GM19035 (cell line): Measurements from ENCODE around the gene FOXN3.

Experiments used
- ATAC-seq: cut with Tn5 transposase; IDR thresholded peaks from one replicate; pipeline ENCODE4 v1.9.1; 2021; ENCODE audit not compliant: unreplicated experiment

FOXN3 gene

DNA sequence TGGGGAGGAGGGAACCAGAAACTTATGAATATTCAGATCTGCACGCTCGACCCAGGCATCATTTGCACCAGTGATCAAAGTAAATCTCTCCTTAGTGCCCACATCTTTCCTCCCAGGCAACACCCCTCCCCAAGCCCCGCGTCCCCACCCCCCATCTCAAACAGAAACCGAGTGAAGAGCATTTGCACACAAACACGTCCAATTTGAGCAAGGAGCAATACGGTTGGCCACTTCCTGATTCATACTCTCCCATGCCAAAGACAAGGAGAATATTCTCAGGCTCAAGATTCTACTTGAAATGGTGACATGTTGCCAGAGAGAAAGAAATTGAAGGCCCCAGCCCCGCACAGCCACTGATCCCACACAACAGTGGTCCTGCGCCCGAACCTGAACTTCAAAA, 7.1 kb downstream of the FOXN3 start:
- ATAC-seq = no peak

DNA sequence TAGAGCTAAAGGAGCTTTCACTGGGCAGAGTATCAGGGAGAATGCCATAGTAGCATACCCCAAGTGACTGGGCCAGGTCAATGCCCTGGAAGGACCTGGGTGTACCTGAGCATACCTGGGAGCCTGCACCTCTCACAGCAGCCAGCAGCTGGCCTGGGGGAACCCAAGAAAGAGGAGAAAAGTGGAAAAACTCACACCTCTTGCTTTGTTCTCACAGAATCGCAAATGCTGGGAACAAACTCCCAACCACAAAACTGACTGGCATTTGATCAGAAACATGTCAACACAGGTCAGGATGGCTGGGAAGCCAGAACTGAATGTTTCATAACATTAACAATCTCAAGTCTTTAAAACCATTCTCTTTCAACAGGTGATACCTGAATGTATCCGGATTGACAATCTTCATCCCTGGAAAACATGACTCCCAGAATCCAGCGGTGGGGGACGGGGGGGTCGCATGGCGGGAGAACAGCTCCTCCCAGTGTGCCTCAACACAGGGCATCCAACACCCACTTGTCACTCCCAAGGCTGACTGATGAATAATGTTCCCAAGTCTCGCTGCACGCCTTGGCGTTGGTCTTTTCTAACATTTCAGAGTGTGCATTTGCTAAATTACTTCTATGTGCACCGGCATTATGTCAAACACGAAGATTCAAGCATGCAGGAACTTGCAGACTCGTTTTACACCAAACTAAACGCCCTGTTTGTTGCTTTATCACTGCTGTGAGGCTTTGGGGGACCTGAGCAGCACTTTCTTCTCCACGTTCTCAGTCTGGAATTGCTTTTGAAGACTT, 7.9 kb downstream of the FOXN3 start:
- ATAC-seq = no peak

DNA sequence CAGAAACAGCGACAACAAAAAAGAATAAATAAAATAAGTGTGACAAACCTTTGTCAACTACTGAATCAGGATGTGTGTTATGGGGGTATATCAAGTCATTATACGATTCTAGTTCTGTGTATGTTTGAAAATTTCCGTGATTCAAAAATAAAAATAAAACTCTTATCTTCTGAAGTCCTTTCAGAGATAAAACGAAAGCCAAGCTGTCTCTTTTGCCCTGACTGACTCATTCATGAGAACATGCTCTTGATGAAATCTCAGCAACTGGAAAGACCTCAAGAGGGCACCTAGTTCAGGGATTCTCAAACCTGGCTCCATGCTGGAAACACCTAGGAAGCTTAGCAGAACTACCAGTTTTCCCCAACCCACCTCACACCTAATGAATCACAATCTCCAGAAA, 9.2 kb downstream of the FOXN3 start:
- ATAC-seq = no peak

DNA sequence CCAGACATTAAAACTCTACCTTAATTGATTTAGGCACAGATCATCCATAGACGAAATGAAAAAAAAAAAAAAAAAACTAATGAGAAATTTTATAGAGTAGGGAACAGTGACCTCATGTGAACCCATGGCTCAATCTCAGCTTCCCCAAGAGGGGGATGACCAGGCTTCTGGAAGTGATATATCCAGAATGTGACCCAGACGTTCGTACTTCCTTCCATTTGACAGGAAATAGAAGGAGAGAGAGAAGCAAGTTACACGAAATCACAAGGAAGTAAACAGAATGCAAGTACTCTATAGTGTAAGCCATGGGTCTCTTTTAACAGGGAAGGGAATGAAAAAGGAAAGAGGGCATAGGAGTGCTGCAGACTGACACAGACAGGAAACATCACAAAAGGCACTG, 10.1 kb downstream of the FOXN3 start:
- no peak for ATAC-seq

DNA sequence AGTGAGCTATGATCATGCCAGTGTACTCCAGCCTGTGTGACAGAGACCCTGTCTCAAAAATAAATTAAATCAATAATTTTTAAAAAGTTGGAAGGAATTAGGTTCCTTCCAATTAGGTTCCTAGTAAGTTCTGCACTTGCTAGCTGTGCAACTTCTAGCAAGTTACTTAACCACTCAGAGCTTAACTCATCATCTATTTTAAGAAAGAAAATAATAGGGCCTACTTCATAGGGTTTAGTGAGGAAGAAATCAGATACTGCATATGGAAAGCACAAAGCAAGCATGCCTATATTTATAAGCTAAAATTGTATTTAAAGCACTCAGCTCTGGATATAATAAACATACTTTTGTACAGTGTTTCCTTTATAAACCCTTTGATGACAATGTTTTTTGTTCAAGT, 10.7 kb downstream of the FOXN3 start:
- ATAC-seq = no peak

DNA sequence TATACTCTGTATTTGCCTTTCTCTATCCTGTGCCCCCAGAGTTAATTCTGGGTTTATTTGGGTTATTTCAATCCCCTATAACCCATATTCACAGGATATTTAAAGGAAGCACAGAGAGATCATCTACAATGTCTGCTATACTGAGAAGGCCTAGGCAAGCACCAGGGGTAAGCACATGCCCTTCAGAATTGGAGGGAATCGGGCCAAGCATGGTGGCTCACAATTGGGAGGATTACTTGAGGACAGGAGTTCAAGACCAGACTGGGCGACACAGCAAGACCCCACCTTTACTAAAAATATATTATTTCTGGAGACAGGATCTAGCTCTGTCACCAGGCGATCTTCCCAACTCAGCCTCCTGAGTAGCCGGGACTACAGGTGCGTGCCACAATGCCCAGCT, 11.3 kb downstream of the FOXN3 start:
- ATAC-seq = no peak

DNA sequence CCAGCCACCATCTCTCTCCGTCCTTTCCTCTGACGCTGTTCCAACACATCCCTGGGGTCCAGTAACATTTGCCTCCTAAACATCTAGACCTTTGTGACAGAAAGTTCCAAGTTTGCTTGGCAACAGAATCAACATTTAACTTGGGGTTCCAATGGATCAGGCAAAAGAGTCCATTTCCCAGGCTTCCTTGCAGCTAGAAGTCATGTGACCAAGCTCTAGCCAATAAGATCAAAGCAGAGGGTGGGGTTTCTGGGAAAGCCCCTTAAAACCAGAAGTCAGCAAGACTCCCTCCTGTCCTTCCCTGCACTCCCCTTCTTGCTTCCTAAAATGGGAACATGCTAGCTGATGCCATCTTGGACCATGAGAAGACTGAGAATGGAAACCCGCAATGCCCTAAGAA, 14.7 kb downstream of the FOXN3 start:
- no peak for ATAC-seq

DNA sequence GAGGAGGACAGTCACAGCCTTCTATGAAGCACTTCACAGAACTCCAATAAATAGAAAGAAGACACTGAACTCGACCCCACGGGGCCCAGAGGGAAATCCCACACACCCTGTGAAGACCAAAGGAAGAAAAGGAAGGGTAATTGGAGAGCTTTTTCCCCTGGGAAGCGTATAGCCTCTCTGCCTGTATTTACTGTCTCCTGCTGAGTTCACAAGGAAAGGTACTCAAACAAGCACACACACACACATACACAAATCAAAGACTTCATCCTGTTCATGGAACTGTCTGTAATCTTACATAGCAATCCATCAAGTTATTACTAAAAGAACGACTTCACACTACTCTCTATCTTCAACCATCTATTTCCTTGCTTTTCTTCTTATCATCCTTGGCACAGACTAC, 15.3 kb downstream of the FOXN3 start:
- ATAC-seq = no peak

DNA sequence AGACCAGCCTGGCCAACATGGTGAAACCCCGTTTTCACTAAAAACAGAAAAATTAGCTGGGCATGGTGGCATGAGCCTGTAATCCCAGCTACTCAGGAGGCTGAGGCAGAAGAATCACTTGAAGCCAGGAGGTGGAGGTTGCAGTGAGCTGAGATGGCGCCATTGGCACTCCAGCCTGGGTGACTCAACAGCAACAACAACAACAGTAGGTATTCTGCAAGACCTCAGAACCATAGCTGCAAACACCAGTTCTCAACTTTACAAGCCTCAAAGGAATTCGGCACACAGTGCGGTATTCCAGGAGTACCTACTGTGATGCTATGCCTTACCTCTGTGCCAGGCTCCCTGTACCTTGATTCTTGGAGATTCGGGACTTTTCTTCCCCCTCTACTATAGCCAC, 15.8 kb downstream of the FOXN3 start:
- ATAC-seq = no peak

DNA sequence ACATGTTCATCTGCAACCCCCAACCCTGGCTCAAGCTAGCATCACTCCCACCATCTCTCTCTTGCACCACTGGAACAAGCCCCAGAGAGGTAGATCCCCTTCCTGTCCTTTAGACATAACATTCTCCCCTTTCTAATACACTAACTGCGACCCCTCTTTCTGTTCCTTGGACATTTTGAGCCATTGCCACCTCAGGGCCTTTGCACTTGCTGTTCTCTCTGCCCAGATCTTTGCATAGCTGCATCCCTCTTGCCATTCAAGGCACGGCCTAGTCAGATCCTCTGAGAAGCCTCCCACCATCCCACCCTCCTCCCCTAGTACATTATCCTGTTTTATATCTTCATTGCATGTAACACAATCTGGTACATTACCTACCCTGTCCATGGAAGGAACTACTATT, 16.5 kb downstream of the FOXN3 start:
- no peak for ATAC-seq

DNA sequence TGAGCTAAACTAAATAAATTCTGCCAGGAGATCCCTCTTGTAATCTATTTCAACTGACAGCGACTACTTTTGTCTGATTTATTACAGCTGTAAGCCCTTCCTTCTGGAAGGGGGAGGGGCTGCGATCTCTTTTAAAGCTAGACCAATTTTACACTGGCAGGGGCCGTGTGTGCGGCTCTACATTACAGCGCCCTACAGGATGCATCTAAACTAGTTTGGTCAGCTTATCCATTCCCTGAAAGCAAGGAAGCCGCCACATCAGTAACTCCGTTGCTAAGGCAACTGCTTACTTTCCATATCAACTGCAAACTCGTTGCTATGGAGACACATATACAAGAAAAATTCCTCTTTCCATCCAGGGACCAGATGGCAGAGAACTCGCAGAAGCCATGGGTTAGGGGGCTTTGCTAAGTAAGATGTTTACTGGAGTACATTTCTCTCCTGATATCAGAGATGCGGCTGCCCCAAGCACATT, 17.4 kb downstream of the FOXN3 start:
- ATAC-seq = no peak

DNA sequence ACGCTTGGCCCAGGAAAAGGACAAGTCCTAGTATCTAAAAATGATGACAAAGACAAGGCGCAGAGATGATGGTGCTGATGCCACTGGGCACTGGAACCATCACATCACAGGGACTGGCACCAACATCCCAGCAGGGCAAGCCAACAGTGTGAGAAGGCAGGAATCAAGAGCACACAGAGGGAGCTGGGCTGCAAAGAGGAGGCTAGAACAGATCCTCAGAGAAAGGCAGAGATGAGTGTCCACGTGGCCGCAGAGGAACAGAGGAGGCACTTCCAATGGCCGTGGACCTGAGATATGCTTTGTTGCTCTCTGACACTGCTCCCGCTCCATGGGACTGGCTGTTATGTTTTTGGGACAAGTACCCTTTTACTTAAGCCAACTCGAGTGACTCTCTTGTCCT, 17.9 kb downstream of the FOXN3 start:
- no peak for ATAC-seq

DNA sequence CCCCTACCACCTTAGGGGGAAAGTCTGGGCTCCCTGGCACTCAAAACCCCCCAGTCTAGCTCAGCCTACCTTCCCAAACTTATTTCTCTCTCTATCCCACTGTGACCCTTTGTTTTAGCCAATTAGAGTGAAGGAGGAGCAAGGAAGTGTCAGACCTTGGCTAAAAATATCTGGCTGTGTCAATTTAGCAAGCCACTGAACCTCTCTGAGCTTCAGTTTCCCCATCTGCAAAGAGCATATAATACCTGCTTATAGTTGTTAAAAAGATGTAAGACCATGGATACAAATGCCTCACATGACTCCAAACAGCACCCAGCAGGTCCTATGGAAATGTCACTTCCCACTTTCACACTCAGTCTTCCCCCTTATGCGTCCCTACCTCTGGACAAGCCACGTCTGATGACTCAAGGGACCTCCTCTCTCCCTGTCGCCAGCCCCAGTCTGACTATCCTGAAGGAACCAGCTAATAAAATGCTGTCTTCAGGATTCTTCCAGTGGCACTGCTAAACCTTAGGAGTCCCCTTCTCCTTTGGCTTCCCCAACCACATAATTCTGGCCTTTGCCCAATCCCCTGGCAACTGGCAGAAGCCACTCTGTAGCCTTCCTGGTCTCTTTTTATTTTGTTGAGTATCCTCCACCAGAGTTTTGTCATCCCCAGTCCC, 19.3 kb downstream of the FOXN3 start:
- ATAC-seq = no peak

DNA sequence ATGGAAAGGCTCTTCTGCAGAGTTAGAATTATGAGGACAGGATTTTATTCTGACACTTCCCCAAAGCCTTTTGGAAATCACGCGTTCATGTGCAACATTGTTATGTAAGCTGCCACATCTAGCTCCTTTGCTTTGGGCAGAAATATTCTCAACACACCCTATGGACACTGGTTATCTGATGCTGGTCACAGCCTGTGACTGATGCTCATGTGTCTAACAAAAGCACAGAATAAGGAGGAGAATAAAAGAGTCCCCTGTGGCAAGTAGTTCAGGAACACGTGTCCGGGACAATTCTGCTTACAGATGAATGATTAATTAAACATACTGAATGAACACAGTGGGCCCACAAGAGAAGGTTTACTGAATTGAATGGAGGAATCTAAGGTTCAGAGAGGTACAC, 22.1 kb downstream of the FOXN3 start:
- ATAC-seq = no peak

DNA sequence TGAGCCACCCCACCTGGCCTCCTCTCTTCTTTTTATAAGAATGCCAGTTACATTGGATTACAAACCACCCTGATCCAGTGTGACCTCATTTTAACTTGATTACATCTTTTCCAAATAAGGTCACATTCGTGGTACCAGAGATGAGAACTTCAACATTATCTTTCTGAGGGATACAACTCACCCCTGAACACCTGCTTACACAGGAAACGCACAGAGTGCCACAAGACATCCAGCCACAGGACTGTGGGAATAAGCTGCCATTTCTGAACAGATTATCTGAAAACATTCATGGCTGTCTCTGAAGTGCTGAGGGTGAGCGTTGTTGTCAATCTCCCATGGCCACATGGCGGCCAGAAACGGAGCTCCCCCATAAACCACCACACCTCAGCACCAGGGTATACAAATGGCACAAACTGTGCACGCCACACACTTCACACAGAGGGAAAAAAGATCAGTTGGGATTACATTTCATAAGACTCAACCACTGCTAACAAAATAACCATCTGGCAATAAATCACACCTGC, 23.7 kb downstream of the FOXN3 start:
- no peak for ATAC-seq

DNA sequence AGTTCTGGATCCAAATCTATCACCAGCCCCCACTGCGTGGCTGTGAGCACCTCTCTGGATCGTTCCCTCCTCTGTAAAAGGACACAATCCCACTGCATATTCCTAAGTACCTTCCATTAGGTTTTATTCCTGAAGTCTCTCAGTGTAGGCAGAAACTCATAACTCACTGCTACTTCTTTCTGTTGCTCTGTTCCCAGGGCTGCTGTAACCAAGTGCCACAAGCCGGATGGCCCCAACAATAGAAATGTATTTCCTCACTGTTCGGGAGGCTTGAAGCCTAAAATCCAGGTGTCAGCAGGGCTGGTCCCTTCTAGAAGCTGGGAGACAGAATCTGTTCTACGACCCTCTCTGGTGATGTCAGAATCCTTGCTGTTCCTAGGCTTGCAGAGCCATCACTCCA, 24.9 kb downstream of the FOXN3 start:
- ATAC-seq = no peak

DNA sequence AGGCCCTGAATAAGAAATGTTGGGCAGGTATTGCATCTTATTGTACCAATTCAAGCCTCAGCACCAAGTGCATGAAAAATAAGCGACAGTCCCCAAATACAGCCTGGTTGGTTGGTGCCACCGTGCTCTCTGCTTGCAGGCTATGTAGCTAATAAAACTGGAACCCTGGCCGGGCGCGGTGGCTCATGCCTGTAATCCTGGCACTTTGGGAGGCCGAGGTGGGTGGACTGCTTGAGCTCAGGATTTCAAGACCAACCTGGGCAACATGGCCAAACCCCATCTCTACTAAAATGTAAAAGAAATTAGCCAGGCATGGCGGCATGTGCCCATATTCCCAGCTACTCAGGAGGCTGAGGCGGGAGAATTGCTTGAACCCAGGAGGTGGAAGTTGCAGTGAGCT, 25.5 kb downstream of the FOXN3 start:
- no peak for ATAC-seq

DNA sequence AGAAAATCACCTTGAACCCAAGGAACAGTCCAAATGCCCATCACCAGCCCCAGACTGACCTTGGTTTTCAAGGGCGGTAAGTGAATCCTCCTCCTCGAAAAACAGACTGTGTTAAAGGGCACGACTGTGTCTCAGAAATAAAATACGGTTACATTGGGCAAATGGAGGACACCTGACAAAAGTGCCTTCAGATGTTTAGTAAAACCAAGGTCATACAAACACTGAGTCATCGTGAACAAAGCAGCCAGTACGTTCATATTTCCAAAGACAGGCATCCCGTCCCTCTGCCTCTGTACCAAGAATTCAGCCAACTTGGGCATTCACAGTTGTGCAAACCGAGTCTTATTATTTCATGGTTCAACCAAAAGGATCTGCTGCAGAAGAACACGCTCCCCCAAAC, 25.9 kb downstream of the FOXN3 start:
- ATAC-seq = no peak

DNA sequence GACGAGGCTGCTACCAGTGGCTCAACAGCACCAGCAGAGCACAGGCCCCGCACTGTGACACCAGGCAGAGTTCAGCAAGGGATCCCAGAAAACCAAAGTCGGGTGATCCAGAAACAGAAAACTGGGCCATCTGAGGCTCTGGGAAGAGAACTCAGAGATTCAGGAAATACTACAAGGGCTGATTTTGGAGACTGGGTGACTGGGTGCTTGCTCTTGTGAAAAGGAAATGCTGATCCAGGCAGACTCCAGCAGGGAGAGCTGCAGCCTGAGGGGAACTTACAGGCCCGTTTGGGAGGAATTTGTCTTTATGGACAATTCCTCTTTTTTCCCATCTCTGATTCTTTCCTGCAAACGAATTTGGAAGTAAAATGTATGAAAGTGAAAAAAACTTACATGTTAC, 28.2 kb downstream of the FOXN3 start:
- no peak for ATAC-seq

DNA sequence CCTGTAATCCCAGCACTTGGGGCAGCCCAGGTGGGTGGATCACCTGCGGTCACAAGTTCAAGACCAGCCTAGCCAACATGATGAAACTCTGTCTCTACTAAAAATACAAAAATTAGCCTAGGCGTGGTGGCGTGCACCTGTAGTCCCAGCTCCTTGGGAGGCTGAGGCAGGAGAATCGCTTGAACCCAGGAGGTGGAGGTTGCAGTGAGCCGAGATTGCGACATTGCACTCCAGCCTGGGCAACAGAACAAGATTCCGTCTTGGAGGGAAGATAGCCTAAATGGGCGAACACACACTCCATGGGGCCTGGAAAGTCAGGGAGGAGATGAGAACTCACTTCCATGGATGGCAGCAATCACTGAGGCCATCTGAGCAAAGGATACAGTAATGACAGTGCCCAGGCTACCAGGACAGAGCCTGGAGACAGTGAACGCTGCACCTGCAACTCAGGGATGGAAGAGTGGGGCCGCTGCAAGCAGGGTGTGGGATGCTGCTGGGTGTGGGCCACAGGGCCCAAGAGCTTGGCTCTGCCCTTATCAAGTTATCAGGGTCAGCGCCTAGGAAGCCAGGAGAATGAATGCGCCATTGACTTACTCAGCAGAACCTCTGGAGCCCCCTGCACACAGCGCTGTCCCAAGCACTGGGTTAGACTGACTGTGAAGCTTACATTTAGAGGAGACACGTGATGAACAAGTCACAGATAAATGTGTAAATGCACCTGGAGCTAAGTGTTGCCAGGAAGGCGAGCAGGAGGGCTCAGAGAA, 28.9 kb downstream of the FOXN3 start:
- no peak for ATAC-seq

DNA sequence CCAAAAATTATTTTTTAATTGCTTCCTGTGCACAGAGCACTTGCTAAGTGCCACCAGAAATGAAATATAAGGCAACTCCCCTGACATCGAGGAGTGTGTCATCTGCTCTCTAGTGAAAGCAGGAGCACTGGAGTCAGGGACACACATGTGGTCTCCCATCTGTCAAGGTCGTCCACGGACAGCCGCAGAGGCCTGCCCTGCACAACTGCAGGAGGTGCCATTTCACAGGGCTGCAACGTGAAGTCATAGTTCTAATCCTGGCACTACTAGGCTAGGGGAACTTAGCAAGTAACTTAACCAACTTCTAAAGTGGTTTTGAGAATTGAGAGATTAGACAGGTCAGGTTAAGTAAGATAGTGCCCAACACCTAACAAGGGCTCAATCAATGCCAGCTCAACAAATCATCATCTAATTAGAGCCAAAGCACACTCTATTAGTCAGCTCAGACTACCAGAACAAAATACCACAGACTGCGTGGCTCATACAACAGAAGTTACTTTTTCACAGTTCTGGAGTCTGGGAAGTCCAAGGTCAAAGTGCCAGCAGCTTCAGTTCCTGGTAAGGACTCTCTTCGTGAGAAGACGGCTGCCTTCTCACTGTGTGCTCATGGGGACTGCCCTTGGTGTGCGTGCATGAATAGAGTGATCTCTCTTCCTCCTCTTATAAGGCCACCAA, 30.7 kb downstream of the FOXN3 start:
- ATAC-seq = no peak
